ENCODE results near the gene ZNF205.
A peak's percentile ranks its signal among the peaks of the same experiment; 100 is the strongest.

Gene ZNF205

GRCh38 chr16:3112058-3112880, at the start of gene ZNF205:
Gene ZNF205, plus strand, starts transcription at chr16:3112586. Its CDS starts 845 bp downstream, at chr16:3113431.
- Histone ChIP-seq H3K4me2 (ENCODE audit: low read length) (peak within 1 kb of the TSS; percentile 88), H3K9ac (no peak within 1 kb of the TSS), H3K27me3 (ENCODE audit: control insufficient read depth, insufficient read depth, low read length) (no peaks in the 10 kb centered on the region), H3K79me2 (no peaks in the 10 kb centered on the region), H3K27ac (peak within 1 kb of the TSS; percentile 30), H3K4me3 (ENCODE audit: low read depth, low read length) (peak within 1 kb of the TSS; percentile 94), H3K9me3 (ENCODE audit: control insufficient read depth, low read length) (no peaks in the 10 kb centered on the region), H3K36me3 (ENCODE audit: control insufficient read depth, insufficient read depth, low read length) (no peaks in the 10 kb centered on the region), H3K4me1 (peaks cover 9% of the 10 kb centered on the region), H2AFZ (peak within 1 kb of the TSS; percentile 83)
- TF ChIP-seq, protein P1, sequence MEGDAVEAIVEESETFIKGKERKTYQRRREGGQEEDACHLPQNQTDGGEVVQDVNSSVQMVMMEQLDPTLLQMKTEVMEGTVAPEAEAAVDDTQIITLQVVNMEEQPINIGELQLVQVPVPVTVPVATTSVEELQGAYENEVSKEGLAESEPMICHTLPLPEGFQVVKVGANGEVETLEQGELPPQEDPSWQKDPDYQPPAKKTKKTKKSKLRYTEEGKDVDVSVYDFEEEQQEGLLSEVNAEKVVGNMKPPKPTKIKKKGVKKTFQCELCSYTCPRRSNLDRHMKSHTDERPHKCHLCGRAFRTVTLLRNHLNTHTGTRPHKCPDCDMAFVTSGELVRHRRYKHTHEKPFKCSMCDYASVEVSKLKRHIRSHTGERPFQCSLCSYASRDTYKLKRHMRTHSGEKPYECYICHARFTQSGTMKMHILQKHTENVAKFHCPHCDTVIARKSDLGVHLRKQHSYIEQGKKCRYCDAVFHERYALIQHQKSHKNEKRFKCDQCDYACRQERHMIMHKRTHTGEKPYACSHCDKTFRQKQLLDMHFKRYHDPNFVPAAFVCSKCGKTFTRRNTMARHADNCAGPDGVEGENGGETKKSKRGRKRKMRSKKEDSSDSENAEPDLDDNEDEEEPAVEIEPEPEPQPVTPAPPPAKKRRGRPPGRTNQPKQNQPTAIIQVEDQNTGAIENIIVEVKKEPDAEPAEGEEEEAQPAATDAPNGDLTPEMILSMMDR (IDR thresholded peaks at IDR 0.05): no peak

- Histone ChIP-seq H3K9ac (no peak overlapping the region), H3K36me3 (ENCODE audit: control insufficient read depth, insufficient read depth, low read length) (no peaks in the 10 kb centered on the region), H3K79me2 (no peaks in the 10 kb centered on the region), H3K4me3 (ENCODE audit: low read depth, low read length) (no peak overlapping the region), H3K27ac (no peak overlapping the region), H3K4me1 (no peaks in the 10 kb centered on the region), H3K27me3 (ENCODE audit: control insufficient read depth, insufficient read depth, low read length) (no peaks in the 10 kb centered on the region), H2AFZ (no peak overlapping the region), H3K9me3 (ENCODE audit: control insufficient read depth, low read length) (no peaks in the 10 kb centered on the region), H3K4me2 (ENCODE audit: low read length) (no peak overlapping the region)
- TF ChIP-seq, protein P1 (IDR thresholded peaks at IDR 0.05): no peak
Measured at GRCh38 chr16:3063625-3064386, 48.6 kb upstream of the ZNF205 start.

DNA sequence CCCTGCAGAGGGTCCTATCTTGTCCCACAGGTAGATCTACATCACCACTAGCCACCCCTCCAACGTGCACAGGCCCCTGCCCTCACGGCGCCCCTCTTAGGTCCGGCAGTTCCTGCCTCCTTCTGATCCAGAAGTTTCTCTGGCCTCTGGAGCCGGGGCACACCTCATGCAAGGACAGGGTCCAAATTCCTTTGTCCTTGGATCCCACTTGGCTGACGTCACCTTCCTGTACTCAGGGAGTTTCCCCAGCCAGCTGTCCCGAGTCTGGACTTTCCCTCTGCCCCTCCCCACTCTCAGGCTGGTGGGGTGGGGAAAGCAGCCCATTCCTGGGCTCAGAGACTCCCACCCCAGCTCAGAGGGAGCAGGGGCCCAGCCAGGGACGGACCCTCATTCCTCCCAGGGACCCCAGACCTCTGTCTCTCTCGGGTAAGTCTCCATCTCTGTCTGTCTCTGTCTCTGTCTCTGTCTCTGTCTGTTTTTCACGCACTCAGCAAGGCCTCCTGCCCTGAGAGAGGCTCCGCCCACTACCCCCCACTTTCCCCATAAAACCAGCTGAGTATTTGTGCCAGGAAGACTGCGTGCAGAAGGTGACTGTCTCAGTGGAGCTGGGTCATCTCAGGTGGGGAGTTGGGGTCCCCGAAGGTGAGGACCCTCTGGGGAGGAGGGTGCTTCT, 47.2 kb upstream of the ZNF205 start, which contains the start of gene IL32:
Gene IL32 (plus strand): TSS at position 572 of the 673 bp plus-strand sequence. CDS start 172 bp downstream, outside the sequence.
- H3K9ac ChIP-seq: no peak within 1 kb of the TSS
- no peak within 1 kb of the TSS for H2AFZ ChIP-seq
- TF ChIP-seq, protein P1 (IDR thresholded peaks at IDR 0.05): no peak
- H3K36me3 ChIP-seq (ENCODE audit: control insufficient read depth, insufficient read depth, low read length): no peaks in the 10 kb centered on the region
- no peaks in the 10 kb centered on the region for H3K9me3 ChIP-seq (ENCODE audit: control insufficient read depth, low read length)
- H3K79me2 ChIP-seq: no peaks in the 10 kb centered on the region
- H3K4me2 ChIP-seq (ENCODE audit: low read length): peak within 1 kb of the TSS; percentile 25
- peak within 1 kb of the TSS; percentile 24 for H3K27ac ChIP-seq
- peak within 1 kb of the TSS; percentile 21 for H3K4me3 ChIP-seq (ENCODE audit: low read depth, low read length)
- H3K27me3 ChIP-seq (ENCODE audit: control insufficient read depth, insufficient read depth, low read length): no peaks in the 10 kb centered on the region
- H3K4me1 ChIP-seq: no peaks in the 10 kb centered on the region

GRCh38 chr16:3065742-3066439, 46.5 kb upstream of the ZNF205 start:
- Histone ChIP-seq H3K9ac (no peak overlapping the region), H3K4me1 (no peaks in the 10 kb centered on the region), H3K36me3 (ENCODE audit: control insufficient read depth, insufficient read depth, low read length) (no peaks in the 10 kb centered on the region), H3K4me2 (ENCODE audit: low read length) (peak overlapping the region; percentile 25), H3K4me3 (ENCODE audit: low read depth, low read length) (peak overlapping the region; percentile 21), H2AFZ (no peak overlapping the region), H3K27ac (no peak overlapping the region), H3K79me2 (no peaks in the 10 kb centered on the region), H3K9me3 (ENCODE audit: control insufficient read depth, low read length) (no peaks in the 10 kb centered on the region), H3K27me3 (ENCODE audit: control insufficient read depth, insufficient read depth, low read length) (no peaks in the 10 kb centered on the region)
- TF ChIP-seq, protein P1 (IDR thresholded peaks at IDR 0.05): no peak

Measured in parathyroid adenoma (tissue), 2 donors.